ENCODE results near the gene RRAGD. TPM values are rescaled to one million over a fixed set of nuclear protein-coding genes. Genes with fewer than 3 reads are reported as not detected.

Gene RRAGD
- total and polyA plus RNA-seq, 2 of the 13 experiments (the other 11 are each of a cell fraction or from before 2014, with no cell fraction given): 0.35 to 0.53 TPM

DNA sequence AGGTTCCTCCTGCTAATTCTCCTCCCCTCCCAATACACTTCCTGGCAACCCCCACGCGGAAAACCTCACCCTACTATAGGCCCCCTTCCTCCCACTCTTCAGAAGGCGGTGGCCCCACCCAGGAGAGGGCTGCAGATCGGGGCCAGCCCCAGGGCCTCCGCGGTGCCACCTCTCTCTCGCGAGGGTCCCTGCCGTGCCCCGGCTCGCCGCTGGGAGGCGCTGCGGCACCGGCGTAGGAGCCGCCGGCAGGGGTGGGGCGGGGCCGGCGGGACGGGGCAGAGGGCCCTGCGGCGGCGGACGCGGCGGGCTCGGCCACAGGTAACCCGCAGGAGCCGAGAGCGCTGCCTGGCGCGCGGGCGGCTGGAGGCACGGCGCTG is 20.8 kb upstream of the RRAGD start, which contains the start of gene ANKRD6 (continued):
- TF ChIP-seq, protein P1, sequence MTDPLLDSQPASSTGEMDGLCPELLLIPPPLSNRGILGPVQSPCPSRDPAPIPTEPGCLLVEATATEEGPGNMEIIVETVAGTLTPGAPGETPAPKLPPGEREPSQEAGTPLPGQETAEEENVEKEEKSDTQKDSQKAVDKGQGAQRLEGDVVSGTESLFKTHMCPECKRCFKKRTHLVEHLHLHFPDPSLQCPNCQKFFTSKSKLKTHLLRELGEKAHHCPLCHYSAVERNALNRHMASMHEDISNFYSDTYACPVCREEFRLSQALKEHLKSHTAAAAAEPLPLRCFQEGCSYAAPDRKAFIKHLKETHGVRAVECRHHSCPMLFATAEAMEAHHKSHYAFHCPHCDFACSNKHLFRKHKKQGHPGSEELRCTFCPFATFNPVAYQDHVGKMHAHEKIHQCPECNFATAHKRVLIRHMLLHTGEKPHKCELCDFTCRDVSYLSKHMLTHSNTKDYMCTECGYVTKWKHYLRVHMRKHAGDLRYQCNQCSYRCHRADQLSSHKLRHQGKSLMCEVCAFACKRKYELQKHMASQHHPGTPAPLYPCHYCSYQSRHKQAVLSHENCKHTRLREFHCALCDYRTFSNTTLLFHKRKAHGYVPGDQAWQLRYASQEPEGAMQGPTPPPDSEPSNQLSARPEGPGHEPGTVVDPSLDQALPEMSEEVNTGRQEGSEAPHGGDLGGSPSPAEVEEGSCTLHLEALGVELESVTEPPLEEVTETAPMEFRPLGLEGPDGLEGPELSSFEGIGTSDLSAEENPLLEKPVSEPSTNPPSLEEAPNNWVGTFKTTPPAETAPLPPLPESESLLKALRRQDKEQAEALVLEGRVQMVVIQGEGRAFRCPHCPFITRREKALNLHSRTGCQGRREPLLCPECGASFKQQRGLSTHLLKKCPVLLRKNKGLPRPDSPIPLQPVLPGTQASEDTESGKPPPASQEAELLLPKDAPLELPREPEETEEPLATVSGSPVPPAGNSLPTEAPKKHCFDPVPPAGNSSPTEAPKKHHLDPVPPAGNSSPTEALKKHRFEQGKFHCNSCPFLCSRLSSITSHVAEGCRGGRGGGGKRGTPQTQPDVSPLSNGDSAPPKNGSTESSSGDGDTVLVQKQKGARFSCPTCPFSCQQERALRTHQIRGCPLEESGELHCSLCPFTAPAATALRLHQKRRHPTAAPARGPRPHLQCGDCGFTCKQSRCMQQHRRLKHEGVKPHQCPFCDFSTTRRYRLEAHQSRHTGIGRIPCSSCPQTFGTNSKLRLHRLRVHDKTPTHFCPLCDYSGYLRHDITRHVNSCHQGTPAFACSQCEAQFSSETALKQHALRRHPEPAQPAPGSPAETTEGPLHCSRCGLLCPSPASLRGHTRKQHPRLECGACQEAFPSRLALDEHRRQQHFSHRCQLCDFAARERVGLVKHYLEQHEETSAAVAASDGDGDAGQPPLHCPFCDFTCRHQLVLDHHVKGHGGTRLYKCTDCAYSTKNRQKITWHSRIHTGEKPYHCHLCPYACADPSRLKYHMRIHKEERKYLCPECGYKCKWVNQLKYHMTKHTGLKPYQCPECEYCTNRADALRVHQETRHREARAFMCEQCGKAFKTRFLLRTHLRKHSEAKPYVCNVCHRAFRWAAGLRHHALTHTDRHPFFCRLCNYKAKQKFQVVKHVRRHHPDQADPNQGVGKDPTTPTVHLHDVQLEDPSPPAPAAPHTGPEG (CRISPR knock-in tag; IDR thresholded peaks at IDR 0.05): 0 out of 2 replicates have a peak, but pooled peaks have one; percentile 30
- TF ChIP-seq THAP11 (CRISPR knock-in tag; IDR thresholded peaks at IDR 0.05): peak; percentile 24; the same call in 1 of the 2 replicates
- TF ChIP-seq KLF12 (CRISPR knock-in tag; IDR thresholded peaks at IDR 0.05; ENCODE audit: borderline replicate concordance): peak; percentile 61; the same call in 1 of the 2 replicates
- TF ChIP-seq, protein P2, sequence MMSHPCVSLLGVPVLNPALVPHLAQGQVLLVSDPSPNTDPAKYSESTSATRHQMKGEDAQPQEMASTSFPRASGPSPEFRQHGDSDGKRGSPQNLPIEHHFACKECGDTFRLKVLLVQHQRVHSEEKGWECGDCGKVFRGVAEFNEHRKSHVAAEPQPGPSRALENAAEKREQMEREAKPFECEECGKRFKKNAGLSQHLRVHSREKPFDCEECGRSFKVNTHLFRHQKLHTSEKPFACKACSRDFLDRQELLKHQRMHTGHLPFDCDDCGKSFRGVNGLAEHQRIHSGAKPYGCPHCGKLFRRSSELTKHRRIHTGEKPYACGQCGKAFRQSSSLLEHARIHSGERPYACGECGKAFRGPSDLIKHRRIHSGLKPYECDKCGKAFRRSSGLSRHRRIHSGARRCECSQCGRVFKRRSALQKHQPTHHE (CRISPR knock-in tag; IDR thresholded peaks at IDR 0.05; ENCODE audit: borderline replicate concordance): no peak
- 0 out of 2 replicates have a peak, but pooled peaks have one; percentile 41 for TF ChIP-seq ZNF160 (CRISPR knock-in tag; IDR thresholded peaks at IDR 0.05)
- TF ChIP-seq, protein P3, sequence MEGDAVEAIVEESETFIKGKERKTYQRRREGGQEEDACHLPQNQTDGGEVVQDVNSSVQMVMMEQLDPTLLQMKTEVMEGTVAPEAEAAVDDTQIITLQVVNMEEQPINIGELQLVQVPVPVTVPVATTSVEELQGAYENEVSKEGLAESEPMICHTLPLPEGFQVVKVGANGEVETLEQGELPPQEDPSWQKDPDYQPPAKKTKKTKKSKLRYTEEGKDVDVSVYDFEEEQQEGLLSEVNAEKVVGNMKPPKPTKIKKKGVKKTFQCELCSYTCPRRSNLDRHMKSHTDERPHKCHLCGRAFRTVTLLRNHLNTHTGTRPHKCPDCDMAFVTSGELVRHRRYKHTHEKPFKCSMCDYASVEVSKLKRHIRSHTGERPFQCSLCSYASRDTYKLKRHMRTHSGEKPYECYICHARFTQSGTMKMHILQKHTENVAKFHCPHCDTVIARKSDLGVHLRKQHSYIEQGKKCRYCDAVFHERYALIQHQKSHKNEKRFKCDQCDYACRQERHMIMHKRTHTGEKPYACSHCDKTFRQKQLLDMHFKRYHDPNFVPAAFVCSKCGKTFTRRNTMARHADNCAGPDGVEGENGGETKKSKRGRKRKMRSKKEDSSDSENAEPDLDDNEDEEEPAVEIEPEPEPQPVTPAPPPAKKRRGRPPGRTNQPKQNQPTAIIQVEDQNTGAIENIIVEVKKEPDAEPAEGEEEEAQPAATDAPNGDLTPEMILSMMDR (CRISPR knock-in tag; IDR thresholded peaks at IDR 0.05): peak; percentile 84
- TF ChIP-seq SKI (IDR thresholded peaks at IDR 0.05; ENCODE audit: partially characterized antibody): peak; percentile 71
- TF ChIP-seq, protein P4, sequence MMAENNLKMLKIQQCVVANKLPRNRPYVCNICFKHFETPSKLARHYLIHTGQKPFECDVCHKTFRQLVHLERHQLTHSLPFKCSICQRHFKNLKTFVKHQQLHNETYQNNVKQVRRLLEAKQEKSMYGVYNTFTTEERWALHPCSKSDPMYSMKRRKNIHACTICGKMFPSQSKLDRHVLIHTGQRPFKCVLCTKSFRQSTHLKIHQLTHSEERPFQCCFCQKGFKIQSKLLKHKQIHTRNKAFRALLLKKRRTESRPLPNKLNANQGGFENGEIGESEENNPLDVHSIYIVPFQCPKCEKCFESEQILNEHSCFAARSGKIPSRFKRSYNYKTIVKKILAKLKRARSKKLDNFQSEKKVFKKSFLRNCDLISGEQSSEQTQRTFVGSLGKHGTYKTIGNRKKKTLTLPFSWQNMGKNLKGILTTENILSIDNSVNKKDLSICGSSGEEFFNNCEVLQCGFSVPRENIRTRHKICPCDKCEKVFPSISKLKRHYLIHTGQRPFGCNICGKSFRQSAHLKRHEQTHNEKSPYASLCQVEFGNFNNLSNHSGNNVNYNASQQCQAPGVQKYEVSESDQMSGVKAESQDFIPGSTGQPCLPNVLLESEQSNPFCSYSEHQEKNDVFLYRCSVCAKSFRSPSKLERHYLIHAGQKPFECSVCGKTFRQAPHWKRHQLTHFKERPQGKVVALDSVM (CRISPR knock-in tag; IDR thresholded peaks at IDR 0.05): no peak
- no peak for TF ChIP-seq MTA3 (CRISPR knock-in tag; IDR thresholded peaks at IDR 0.05)
- TF ChIP-seq ZSCAN12 (CRISPR knock-in tag; IDR thresholded peaks at IDR 0.05): no peak
- TF ChIP-seq RARA (CRISPR knock-in tag; IDR thresholded peaks at IDR 0.05): 0 out of 2 replicates have a peak, but pooled peaks have one; percentile 10
- 0 out of 2 replicates have a peak, but pooled peaks have one; percentile 27 for TF ChIP-seq ZNF235 (CRISPR knock-in tag; IDR thresholded peaks at IDR 0.05; ENCODE audit: borderline replicate concordance)
- no peak for TF ChIP-seq HIVEP1 (CRISPR knock-in tag; IDR thresholded peaks at IDR 0.05)
- peak; percentile 79; the same call in 1 of the 2 replicates for TF ChIP-seq MAZ (IDR thresholded peaks at IDR 0.05; ENCODE audit: borderline replicate concordance, low read depth, low read length)
- TF ChIP-seq MAZ (CRISPR knock-in tag; IDR thresholded peaks at IDR 0.05; ENCODE audit: low read depth): peak; percentile 81
- peak; percentile 98 for TF ChIP-seq RAD21 (CRISPR knock-in tag; IDR thresholded peaks at IDR 0.05)
- TF ChIP-seq ATF7-NPFF (CRISPR knock-in tag; IDR thresholded peaks at IDR 0.05; ENCODE audit: low read depth): no peak

All from HepG2 (cell line).